Heart right ventricle (tissue), 16 donors: ENCODE results near the gene BORCS5. TPM values are rescaled to one million over a fixed set of nuclear protein-coding genes. Genes with fewer than 3 reads are reported as not detected.

Experiments
- ATAC-seq, 8 donors: fragments of 200-7000 bp; cut with Tn5 transposase; one replicate each; pipeline ENCODE4 v1.9.1; 2020; ENCODE audit warnings: mild to moderate bottlenecking in 8 of 8, moderate library complexity in 8 of 8, moderate number of reproducible peaks in 1 of 8
- DNase-seq, 2 donors: peaks; one replicate each; pipeline ENCODE4 v3.0.0-alpha.2; 2020
- H3K27ac ChIP-seq, 10 donors: fragments of 200-600 bp; sonication (generic) in 2 of 10; one replicate each; pipeline versions ENCODE4 v1.5.0 to v1.8.0; 2020 to 2022; ENCODE audit warnings: mild to moderate bottlenecking in 3 of 10
- H3K27me3 ChIP-seq, 7 donors: fragments of 200-600 bp; one replicate each; pipeline ENCODE4 v1.8.0; 2021 to 2022; ENCODE audit warnings: mild to moderate bottlenecking in 2 of 7
- H3K36me3 ChIP-seq, 9 donors: fragments of 200-600 bp; sonication (generic) in 1 of 9; one replicate each; pipeline versions ENCODE4 v1.5.0 to v1.8.0; 2020 to 2022; ENCODE audit warnings: mild to moderate bottlenecking in 2 of 9
- H3K4me1 ChIP-seq, 9 donors: fragments of 200-600 bp; sonication (generic) in 1 of 9; one replicate each; pipeline versions ENCODE4 v1.5.0 to v1.8.0; 2020 to 2022; ENCODE audit warnings: mild to moderate bottlenecking in 4 of 9
- H3K4me3 ChIP-seq, 10 donors: fragments of 200-600 bp; sonication (generic) in 2 of 10; one replicate each; pipeline versions ENCODE4 v1.5.0 to v1.8.0; 2020 to 2022; ENCODE audit warnings: mild to moderate bottlenecking in 7 of 10, moderate library complexity in 2 of 10
- H3K9me3 ChIP-seq, 11 donors: fragments of 200-600 bp in 10 of 11; sonication (generic) in 2 of 11; one replicate each; pipeline versions ENCODE4 v1.5.0 to v1.8.0; 2013 to 2022; ENCODE audit warnings: mild to moderate bottlenecking in 2 of 11, control low read depth in 1 of 11, moderate library complexity in 1 of 11
- CTCF ChIP-seq, 9 donors: fragments of 200-600 bp; sonication (generic) in 2 of 9; IDR thresholded peaks; one replicate each; pipeline versions ENCODE4 v1.5.0 to v1.8.0; 2021 to 2022; ENCODE audit warnings: antibody characterized with exemption in 9 of 9, mild to moderate bottlenecking in 5 of 9, moderate library complexity in 1 of 9
- WGBS, 2 donors: extraction: QIAGEN DNeasy Blood & Tissue Kit; methylation state at CpG; one replicate each; pipeline ENCODE4 v1.1.7; 2013; ENCODE audit warnings: inconsistent platforms in 1 of 2; 5-methylcytosine and 5-hydroxymethylcytosine counted together
- intact Hi-C, 10 donors: fragments of 100-400 bp; cut with DNase I; formaldehyde crosslinking; loops; one replicate each; pipeline versions ENCODE4 v1.11.1 to v1.14.2; 2022
- polyA plus RNA-seq, 2 donors: library from polyadenylated mRNA; stranded (reverse); fragments of 200-250 nt; gene quantifications; one replicate each; pipeline ENCODE4 v1.2.3, GENCODE V29; 2013
- total RNA-seq, 10 donors: library from RNA; stranded (reverse); fragmentation: NEBNext Ultra II Directional in 3 of 10; extraction: Animal tissue kit (Norgen Biotek cat#: 25700) in 3 of 10; gene quantifications; one replicate each; pipeline versions ENCODE4 v1.2.1 to v1.2.4, GENCODE V29; 2021 to 2023
- donor health status: Arrhythmogenic right ventricular cardiomyopathy.
- donor health status: ischemic (EF 13 %, LVEDD 7.1; RV severe dilation, severe dysfunction).
- donor health status: healthy with polysubstance abuse.
- donor health status: DM: no; HTN: yes; CAD: no.
- donor health status: DM: no; HTN: no; CAD: no.
- donor health status: ischemic (EF 25% LVEDD 6.9; RV normal size, moderate dysfunction).
- donor health status: ischemic (EF 25% LVEDD 5.7; RV mildly dilated, moderate dysfunction).
- donor health status: healthy.
- donor health status: DM: yes; HTN: yes; CAD: no.
- donor health status: Ischemic cardiomyopathy.
- donor health status: ischemic (EF 35%, LVEDD 5.7; RV mildly dilated, moderate dysfunction).
- donor health status: nonischemic (EF 11% LVEDD 7.7; RV severe dilation, severe dysfunction).
- donor health status: DM: yes; HTN: yes; CAD: no.
- donor health status: PGD.
- donor health status: ischemic (EF 29% LVEDD 5.4; RV normal size, mild dysfunction).
- donor health status: nonischemic (EF 23%, LVEDD 6.1; RV moderate dilation, normal function).

BORCS5 gene
- total and polyA plus RNA-seq, 12 donors: 2.5 to 15.4 (median 11.5) TPM

DNA sequence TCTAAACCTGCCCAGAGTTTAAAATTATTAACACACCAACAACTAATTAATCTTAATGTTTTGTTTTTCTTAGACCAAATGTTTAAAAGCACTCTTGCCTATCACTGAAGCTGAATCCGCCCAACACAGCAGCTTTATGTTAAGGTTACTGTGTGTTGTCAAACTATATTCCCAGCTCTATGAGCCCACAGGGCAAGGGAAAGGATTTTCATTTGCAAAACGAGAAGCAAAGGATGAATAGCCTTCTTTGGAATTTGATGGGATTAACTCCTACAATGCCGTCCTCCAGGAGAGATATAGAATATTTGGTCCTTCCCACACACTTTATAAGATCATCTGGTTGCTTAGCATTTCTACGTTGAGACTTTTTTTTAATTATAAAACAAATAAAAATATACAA is 162.0 kb downstream of the BORCS5 start:
- H3K36me3 ChIP-seq: peaks cover 0 to 60% (median 12%) of the 10 kb centered on the region in 9 donors
- DNase-seq (no peak), ATAC-seq (no peak)
- no peak for TF ChIP-seq CTCF (IDR thresholded peaks at IDR 0.05)
- H3K27ac ChIP-seq: peak overlapping the region in 2 of 10 donors; percentile 4 to 19
- peaks cover 0 to 52% (median 19%) of the 10 kb centered on the region in 9 donors for H3K4me1 ChIP-seq
- intact Hi-C loops: no loop called here
- no peaks in the 10 kb centered on the region for H3K27me3 ChIP-seq
- no peak overlapping the region for H3K4me3 ChIP-seq
- 53 to 65% methylated on average over 4 of the region's 4 CpGs for whole genome bisulfite sequencing, 2 donors
- H3K9me3 ChIP-seq: no peaks in the 10 kb centered on the region

Other genes with a start within 250 kb of the BORCS5 start
- 10 to 100 TPM; 20.3 to 31.1 (median 25.9) TPM for gene LRP6, start 90.0 kb upstream of the BORCS5 start, total RNA-seq
- 1 to 10 TPM; 3.1 to 4.5 TPM for gene LRP6, start 90.0 kb upstream of the BORCS5 start, polyA plus RNA-seq
- 10 to 100 TPM in 7 of 10 donors, 1 to 10 TPM in 3; 8.9 to 13.3 (median 10.9) TPM for gene MANSC1, start 6.8 kb upstream of the BORCS5 start, total RNA-seq
- 1 to 10 TPM; 4.7 to 9.1 TPM for gene MANSC1, start 6.8 kb upstream of the BORCS5 start, polyA plus RNA-seq
- 10 to 100 TPM; 10.9 to 21.7 (median 17.6) TPM for gene DUSP16, start 205.8 kb downstream of the BORCS5 start, total RNA-seq
- gene DUSP16, start 205.8 kb downstream of the BORCS5 start, polyA plus RNA-seq: 1 to 10 TPM; 2.6 to 4.8 TPM